GM21619 (cell line): ENCODE measurements around the gene OPN1SW.

Source experiments
- ATAC-seq: cut with Tn5 transposase; IDR thresholded peaks from one replicate; pipeline ENCODE4 v1.9.1; 2021; ENCODE audit not compliant: unreplicated experiment

Gene OPN1SW

DNA sequence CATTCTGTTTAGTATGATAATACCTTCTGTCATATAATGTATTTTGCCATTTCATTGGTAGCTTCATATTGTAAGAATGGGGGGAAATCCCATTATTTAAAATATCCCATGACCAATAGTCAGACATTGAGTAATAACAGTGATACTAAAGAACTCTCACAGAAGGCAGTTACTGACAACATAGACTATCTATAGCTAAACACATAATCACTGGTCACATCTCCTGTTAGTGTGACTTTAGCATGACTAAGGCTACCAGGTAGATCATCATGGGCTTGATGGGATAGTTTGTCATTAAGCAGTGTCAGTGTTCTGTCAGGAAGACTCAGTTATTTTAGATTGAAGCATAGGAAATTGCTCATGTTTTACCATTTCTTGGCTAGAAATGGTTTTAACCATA is 16.4 kb downstream of the OPN1SW start:
- ATAC-seq, result no peak

DNA sequence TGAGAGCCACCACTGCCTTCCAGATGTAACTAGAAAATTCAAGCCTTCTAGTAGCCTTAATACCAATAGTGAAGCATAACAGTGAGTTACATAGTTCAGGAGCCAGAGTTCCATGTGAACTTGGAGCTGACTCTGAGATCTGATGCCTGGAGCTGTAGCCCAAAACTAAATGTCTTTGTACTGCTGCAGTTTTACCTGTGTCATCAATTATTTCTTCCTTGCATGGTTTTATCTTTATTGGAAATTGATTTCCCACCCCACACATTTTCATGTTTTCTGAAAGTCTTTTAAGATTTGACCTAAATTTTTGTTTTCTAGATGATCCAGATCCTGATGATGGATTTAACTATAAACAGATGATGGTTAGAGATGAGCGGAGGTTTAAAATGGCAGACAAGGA is 17.0 kb downstream of the OPN1SW start:
- no peak for ATAC-seq

DNA sequence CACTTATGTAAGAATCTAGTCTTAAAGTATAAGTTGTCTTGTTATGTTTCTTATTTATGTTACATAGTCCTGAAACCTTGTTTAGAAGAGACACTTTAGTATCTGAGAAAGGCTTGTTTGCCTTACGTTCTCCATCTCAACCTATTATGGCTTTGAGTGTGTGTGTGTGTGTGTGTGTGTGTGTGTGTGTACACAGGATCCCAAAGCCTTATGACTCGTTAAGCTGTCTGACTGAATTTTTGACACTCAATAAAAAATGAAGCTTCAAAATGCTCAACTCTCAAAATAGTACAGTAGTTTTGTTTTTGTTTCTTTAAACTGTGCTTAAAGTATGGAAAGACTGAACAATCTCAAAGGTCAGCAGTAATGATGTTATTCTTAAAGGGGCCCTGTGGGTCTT is 18.4 kb downstream of the OPN1SW start:
- ATAC-seq, result no peak

DNA sequence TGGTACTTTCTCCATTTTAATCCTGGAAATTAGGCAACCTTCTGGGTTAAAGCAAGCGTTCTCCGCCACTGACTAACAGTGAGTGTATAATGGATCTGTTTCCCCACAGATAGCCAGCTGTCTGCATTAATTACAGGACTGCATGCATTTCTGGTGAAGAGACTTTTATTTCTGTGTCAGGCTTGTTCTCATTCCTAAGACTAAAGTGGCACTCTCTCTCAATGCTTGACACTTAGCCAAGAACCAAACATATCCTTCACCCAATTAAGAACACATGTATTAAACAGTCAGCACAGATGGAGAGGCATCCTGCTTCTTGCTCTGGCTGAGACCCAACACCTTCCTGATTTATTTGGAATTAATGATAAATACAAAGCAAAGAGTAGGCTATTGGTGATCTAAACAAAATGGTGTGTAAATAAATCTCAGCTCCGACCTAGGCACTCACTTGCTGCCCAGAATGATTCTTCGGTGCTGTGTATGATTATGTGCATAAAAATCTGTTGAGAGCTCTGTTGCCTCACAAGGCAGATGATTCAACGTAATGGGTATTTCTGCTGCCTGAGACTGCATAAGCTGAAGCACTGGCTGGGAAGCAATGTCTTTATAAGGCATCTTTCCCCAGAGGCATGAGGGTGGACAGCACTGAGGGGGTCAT is 19.6 kb downstream of the OPN1SW start:
- no peak for ATAC-seq

DNA sequence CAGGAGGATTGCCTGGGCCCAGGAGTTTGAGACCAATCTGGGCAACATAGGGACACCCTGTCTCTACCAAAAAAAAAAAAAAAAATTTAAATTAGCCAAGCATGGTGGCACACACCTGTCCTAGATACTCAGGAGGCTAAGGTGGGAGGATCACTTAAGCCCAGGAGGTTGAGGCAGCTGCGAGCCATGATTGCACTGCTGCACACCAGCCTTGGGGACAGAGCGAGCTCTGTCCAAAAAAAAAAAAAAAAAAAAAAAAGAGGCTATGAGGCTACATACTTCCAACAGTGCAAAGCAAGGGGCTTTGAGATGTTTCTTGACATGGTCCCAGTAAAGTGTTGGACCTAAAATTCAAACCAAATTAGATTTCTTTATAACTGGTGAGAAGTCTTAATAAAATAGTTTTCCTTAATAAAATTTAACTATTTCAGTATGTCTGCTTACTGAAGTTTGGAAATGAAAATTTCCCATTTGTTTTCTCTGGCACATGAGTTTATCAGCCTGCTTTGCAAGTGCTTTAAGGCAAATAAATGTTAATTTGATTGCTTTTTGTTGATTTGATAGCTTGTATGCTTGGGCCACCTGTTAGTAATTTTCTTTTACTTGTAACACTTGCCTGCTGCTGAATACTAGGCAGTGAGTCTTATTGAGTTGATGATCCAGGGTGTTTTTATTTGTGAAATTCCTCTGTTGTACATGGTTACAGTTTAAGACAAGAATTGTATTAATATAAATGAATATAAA is 20.3 kb downstream of the OPN1SW start:
- ATAC-seq, result no peak

DNA sequence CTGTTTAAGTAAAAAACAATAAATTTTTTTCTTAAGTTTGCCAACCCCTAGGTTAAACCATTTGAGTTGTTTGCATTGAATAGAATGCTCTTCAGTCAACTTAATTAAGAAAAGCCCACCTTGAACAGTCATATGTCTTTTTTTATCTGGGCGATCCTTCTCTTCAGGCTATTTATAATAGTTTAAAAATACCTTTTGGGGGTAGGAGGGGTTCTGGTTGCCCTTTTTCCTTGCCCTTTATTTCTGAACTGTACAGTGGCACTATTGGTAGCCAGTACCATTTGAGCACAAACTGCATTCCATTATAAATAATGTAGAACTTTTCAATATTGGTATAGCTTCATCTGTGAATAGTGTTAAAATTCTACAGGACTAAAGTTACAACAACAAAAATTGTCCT is 23.3 kb downstream of the OPN1SW start:
- no peak for ATAC-seq

DNA sequence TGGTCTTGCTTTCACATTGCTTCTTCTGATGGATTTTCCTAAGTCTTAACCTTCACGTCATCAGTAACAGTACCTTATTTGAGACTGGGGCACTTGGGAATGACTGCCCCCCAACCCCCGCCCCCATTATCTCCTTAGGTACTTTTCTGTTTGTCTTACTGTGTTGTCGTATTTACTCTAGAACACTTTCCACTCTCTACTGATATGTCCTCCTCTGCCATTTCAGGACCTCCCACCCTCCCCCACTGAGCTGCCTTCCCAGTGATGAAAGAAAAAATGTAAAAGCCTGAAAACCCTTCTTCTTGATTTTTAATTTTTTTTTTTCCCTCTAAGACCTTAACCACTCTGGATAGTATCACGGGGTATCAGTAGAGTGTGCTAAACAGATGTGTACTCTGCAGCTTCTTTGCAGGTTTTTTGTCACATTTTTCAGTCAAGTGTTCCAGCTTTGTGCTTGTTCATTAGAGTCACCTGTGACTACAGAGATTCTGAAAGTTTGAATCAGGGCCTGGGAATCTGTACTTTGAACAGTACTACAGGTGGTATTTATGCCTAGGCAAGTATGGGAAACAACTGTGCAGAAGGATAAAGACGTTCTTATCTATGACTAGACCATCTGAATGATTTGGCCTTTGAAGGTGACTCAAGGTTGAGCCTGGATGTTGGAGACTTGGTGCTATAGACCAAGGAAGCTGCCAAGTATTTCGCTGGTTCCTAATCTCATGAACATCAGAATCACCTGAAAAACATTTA is 28.1 kb downstream of the OPN1SW start:
- no peak for ATAC-seq

DNA sequence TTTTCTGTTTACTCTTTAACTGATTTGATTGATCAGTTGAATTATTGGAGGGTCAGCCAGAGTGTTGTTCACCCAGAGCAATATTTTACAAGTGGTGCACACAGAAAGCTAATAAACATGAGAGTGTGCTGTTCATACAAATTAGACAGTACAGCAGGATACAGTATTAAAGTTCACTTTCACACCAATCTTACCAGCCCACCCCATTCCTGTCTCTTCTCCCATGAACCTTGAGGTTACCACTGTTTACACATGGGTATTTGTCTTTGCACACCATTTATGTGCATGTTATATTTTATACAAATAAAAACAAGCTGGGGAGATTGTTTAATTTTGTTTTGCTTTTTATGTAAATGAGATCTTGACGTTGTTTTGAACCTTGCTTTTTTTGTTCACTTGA is 29.9 kb downstream of the OPN1SW start:
- no peak for ATAC-seq

DNA sequence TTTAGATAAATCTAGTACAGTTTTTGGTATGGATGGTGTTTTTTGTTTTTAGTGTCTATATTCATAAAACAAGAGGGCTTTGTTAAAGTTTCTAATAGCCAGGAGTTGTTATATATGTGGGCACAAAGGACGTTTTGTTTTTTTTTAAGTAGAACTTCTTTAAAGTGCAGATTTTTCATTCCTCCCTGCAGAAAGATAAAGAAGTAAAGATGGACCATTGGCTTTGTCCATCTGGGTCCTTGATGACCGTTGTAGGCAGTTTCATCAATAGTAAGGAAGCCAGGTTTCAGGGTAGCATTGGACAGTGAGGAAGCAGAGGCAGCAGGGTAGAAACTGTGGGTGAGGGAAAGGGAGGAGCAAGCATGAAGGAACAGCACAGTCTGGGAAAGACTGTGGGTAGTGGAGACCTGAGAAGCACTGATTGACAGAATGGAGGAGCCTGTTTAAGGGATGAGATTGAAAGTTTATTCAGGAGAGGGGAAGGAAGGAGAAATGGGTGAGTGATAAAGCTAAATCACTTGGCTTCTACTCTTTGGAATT is 31.2 kb downstream of the OPN1SW start:
- no peak for ATAC-seq

DNA sequence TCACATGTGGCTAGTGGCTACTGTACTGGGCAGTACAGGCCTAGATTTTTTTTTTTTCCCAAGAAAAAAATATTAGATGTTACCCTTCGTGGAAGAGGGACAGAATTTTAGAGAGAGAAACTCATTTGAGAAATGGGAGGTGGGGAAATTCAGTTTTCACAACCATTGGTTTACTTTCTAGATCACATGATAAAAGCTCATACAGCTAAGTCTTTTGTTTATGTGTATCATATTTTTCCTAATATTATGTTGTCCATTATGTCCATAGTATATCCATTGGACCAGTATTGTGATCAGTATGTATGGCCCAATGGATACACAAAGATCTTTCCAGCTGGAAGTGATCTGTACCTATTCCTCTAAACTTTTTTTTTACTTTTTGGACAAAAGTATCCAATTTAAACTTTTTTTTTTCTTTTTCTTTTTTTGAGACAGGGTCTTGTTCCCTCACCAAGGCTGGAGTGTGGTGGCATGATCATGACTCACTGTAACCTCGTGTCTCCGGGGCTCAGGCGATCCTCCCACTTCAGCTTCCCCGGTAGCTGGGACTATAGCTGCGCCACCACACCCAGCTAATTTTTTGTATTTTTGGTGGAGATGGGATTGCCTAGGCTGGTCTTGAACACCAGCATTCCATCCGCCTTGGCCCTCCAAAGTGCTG is 32.4 kb downstream of the OPN1SW start:
- no peak for ATAC-seq

DNA sequence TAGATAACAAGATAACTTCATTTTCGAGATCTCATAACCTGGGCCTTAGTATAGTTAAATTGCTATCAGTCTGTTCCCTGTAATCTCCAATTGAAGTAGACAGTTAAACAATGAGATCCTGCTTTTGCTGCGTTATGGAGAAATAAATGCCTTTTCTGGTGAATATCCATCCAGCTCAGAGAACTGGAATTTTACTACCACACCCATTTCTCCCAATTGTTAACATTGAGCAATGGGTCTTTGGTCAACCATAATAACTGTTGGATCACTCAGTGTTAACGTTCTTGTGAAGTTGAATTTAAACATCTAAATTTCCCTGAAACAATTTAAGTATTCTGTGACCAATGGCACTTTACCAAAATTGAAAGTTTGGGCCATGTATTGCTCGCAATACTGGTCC is 33.4 kb downstream of the OPN1SW start:
- no peak for ATAC-seq

DNA sequence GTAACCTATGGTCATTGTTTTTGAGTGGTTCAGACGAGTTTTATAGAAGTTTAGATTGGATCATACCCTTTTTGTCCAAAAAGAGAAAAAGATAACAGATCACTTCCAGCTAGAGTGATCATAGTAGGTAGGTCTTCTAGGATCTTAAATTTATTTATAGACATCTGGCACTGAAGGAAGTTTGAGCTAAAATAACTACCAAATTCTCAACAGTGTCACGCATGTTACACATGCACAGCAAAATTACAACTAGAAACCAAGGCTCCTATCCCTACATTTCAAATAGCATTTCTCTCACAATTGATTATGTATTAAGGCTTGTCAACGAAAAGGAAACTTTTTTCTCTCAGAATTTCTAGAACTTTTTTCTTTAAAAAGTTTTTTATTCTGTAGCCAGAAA is 34.1 kb downstream of the OPN1SW start:
- no peak for ATAC-seq

DNA sequence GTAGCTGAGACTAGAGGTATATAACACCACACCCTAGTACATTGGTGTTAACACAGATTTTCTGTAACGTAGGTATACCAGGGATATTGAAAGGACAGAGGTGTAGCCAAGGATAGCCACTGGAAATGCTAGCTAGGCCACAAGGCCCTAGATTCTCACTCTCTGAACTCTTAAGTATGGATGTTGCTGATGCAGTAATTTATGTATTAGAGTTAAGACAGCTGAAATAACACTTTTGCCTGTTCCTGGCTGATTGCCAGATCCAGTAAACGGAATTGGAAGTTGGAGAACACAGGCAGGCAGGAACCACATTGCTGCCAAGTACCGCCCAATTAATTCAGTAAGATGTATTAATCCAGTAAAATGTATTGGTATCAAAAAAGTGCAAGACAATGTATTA is 34.6 kb downstream of the OPN1SW start:
- no peak for ATAC-seq

DNA sequence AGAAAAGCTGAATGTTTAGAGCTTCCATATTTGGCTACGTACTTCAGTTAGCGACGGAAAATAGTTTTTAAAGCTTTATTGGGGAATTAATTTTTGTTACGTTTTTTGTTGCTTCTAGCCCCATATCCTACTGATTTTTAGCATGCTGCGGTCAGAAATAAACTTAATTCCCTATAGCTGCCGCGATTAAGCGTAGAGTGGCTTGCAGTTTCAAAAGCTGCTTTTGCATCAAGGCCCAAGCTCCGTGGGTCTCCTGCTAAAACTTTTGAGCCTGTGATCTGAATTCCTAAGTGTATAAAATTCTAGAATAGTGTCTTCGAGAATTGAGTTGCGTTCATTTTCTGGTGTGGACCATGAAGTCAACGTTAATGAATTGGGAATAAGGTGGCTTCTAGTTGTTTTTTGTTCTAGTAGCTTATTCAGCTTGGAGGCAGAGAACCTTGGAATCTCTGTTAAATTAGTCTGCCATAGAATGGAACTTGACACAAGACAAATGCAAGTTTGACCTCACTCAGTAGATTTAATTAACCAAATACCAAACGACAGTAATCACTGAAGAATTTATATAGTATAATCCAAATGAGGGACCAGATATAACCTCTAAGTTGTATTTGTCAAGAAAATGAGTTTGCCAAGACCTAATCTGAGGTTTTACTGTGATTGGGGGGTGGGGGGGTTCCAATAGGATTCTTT is 35.5 kb downstream of the OPN1SW start:
- ATAC-seq, result no peak

DNA sequence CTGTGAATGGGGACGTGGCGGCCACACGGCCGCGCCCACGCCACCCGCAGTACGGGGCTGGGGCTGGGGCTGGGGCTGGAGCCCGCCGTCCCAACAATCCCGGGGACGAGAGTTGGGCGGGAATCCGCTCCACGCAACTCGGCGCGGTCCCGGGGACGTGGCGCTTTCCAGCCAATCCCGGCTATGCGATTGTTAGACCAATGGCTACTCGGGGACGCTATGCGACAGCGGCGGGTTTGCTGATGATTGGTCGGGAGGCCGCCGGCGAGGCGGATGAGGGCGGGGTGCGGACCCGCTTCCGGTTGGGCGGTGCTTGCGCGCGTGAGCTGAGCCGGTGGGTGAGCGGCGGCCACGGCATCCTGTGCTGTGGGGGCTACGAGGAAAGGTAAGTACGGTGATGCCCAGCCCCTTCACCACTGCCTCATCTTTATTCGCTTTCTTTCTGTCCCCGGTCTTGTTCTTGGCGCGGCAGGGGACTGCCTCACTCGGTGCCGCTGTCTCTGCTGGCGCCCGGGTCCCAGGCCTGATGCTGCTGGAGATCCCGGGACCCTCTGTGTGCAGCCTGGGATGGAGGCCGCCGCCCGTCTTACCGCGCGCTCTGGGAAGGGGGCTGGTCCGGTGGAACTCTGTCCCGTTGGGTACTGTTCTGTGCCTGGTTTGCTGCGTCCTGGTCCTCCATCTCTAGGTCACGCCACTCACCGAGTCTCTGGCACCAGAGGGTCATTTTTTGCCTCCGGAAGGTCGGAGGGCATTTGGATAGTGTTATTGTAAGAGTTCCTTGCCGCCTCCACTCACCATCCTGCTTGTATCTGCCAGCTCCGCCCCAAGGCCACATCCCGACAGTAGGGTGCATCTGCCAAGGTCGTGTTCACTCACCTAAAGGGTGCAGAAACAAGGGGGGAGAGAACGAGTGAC is 36.3 kb downstream of the OPN1SW start, which contains the start of gene CALU:
CALU (plus strand) TSS at position 312 of the 915 bp plus-strand sequence. CDS start 9,225 bp downstream, outside the sequence.
- peak; percentile 98 for ATAC-seq

DNA sequence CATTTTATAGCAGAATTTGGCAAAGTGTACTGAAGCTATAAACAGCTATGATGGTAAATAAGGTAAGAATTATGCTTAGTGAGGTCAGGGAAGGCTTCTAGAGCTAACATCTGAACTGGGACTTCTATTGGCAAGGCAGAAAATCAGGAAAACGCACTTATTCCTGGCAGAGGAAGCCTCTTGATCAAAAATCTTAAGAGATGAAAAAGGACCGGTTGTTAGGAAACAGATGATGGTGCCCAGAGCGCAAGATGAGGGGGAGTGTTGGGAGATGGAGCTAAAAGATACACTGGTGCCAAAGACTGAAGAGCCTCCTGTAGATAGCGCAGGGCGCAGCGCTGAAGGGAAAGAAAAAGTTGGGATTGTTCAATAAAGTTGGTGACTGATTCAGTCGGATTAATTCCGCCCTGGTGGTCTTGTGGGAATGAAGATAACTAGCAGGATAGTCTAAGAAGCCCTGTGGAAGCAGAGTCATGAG is 37.0 kb downstream of the OPN1SW start:
- peak; percentile 4 for ATAC-seq

DNA sequence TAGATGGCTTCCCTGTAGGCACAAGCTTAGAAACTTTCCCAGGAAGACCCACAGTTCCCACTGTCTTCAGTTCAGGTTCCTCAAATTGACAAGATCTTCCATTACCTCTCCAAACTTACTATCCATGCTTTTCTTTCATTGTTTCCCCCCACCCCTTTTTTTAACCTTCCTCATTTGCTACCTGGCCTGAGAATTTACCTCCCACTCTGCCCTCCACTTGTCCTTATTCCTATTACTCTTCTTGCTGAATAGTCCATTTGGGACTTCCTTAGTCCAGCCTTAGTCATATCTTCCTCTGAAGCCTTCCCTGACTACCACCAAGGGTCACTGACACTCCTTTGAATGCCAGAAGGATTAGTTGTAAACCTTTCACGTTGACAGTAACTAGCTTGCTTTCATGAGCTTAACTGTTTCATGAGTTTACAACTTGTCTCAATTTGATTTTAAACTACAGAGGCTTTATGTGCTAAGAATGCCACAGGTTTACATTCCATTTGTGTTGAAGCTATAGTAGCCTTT is 37.7 kb downstream of the OPN1SW start:
- ATAC-seq, result no peak

DNA sequence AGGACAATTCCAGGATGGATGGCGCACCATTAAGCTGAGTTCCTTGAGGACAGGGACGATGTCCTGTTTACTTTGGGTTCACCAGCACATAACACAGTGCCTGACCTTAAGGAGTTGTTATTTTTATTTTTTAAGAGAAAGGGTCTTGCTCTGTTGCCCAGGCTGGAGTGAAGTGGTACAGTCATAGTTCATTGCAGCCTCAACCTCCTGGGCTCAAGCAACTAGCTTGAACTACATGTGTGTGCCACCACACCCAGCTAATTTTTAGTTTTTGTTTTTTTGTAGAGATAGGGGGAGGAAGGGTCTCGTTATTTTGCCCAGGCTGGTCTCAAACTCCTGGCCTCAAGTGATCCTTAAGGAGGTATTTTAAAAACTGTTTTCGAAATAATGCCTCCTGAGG is 38.2 kb downstream of the OPN1SW start:
- no peak for ATAC-seq

DNA sequence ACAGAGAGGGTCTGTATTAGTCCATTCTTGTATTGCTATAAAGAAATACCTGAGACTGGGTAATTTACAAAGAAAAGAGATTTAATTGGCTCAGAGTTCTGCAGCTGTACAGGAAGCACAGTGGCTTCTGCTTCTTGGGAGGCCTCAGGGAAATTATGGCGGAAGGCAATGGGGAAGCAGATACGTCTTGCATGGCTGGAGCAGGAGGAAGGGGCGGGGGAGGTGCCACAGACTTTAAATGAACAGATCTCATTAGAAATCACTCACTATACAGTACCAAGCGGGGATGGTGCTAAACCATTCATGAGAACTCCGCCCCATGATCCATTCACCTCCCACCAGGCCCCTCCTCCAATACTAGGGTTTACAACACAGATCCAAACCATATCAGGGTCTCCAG is 40.2 kb downstream of the OPN1SW start:
- no peak for ATAC-seq
